GM04503 (cell line): ENCODE data around the gene ABI1.
A peak's percentile ranks its signal among the peaks of the same experiment; 100 is the strongest.

ENCODE experiments used
- DNase-seq: peaks from one replicate; pipeline ENCODE4 v3.0.0-alpha.2; 2012; ENCODE audit warnings: low read depth

The ABI1 gene

DNA sequence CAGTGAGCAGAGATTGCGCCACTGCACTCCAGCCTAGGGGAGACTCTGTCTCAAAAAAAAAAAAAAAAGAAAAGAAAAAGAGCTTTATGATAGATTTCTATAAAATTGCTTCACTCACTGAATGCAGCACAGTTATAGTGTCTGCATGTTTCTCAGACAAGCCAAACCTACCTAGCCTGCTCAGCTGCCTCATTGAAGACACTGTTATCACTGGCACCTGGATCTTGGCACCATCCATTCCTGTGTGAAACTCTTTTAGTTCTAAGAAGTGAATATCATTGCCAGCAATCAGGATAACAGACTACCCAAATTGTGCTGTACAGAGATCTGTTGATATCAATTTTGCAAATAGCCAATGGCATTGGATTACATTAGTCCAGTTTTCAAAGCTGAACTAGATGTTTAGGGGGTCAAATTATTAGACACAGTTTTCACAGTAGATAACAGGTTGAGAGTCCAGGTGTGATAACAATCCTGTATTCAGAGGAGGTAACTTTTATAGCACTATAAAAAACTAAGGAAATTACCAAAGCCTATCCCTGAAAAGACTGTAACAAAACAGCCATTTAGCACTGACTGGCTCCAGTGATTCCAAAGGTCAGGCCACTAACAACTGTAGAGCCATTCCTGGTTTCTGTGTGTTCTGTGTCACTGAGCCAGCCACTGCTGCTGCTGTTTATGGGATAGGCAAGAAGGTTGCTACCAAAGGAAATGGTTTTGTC lies 146.2 kb downstream of the ABI1 start:
- no peak for DNase-seq

DNA sequence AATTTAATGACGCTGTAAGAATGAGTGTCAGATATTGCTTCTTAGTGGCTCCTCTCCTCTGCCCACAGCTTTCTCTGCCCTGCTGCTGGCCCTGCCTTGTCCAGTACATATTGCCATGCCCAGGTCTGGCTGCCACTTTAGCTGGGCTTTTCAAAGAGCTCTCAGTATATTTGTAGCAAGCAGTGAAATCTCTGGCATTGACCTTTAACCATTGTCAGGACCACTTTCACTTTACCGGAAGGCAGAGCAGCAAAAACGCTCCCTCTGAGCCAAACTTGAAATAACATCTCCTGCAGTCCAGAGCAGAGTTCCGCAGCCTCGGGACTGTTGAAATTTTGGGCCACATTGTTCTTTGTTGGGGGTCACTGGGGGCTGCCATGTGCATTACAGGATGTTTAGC lies 149.4 kb downstream of the ABI1 start:
- no peak for DNase-seq

GRCh38 chr10:26706936-26707335 lies 153.8 kb downstream of the ABI1 start:
- DNase-seq, result no peak

DNA sequence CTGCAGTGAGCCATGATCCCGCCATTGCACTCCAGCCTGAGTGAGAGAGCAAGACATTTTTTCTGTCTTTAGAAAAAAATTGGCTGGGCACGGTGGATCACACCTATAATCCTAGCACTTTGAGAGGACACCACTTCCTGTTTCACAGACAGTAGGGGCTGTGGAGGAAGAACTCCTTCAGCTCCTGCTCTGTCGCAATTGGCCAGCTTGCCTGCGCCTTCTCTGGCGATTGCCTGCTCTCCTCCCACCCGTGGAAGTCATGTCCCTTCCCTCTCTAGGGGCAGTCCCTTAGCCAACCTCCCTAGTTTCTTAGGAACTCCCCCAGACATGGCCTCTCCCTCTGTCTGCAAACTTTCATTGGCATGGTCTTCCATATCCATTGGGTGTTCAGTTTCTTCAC lies 154.6 kb downstream of the ABI1 start:
- no peak for DNase-seq

DNA sequence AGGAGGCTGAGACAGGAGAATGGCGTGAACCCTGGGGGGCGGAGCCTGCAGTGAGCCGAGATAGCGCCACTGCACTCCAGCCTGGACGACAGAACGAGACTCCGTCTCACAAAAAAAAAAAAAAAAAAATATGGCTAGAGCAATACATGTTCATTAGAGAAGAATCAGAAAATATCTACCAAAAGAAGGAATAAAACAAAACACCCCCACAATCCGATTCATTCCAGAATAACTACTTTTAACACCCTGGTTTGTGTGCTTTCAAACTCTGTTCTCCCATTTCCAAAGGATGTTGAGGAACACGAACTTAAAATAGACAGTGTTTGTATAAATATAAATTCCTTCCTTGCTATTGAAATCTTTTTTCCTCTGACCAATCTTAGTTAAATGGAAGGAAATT lies 156.8 kb downstream of the ABI1 start:
- no peak for DNase-seq

GRCh38 chr10:26703096-26703495 lies 157.7 kb downstream of the ABI1 start:
- no peak for DNase-seq

DNA sequence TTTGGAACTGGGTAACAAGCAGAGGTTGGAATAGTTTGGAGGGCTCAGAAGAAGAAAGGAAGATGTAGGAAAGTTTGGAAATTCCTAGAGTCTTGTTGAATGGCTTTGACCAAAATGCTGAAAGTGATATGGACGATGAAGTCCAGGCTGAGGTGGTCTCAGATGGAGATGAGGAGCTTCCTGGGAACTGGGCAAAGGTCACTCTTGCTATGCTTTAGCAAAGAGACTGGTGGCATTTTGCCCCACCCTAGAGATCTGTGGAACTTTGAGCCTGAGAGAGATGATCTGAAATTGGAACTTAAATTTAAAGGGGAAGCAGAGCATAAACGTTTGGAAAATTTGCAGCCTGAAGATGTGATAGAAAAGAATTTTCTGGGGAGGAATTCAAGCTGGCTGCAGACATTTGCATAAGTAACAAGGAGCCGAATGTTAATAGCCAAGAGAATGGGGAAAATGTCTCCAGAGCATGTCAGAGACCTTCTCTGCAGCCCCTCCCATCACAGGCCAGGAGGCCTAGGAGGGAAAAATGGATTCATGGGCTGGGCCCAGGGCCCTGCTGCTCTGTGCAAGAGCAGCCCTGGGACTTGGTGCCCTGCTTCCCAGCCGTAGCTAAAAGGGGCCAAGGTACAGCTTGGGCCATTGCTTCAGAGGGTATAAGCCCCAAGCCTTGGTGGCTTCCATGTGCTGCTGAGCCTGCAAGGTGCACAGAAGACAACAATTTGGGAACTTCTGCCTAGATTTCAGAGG lies 159.7 kb downstream of the ABI1 start:
- no peak for DNase-seq

DNA sequence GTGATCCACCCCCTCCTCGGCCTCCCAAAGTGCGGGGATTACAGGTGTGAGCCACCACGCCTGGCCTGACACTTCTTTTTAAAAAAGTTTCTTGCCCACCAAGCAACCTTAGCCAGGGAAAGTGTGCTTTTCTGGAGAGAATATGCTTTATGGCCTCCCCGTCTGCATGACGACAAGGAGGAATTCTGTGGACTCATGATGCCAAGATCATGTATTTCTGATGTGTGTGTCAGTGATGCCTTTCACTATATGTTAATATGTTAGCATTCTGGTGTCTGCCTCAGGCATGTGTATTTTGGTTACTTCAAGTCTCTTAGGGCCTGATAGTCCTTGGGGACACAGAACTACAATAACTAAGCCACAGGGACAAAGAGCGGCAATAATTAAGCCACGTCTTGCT lies 161.1 kb downstream of the ABI1 start:
- no peak for DNase-seq

- no peak for DNase-seq
Observed at GRCh38 chr10:26698909-26699308, 161.8 kb downstream of the ABI1 start.

GRCh38 chr10:26697922-26698608 lies 162.7 kb downstream of the ABI1 start:
- DNase-seq, result no peak

- peak; percentile 22 for DNase-seq
Observed at GRCh38 chr10:26697163-26697921, 163.4 kb downstream of the ABI1 start, which contains the start of gene PDSS1. Gene PDSS1, plus strand, starts transcription at chr10:26697701. Its CDS starts 11 bp downstream, at chr10:26697712.

GRCh38 chr10:26696786-26697162 lies 164.0 kb downstream of the ABI1 start:
- DNase-seq, result no peak
